GM23338 (cell line): ENCODE data around the gene FOXK2. TPM values are rescaled to one million over a fixed set of nuclear protein-coding genes. Genes with fewer than 3 reads are reported as not detected.
A peak's percentile ranks its signal among the peaks of the same experiment; 100 is the strongest.

Source experiments
- ATAC-seq: fragments of 200-7000 bp; cut with Tn5 transposase; 3 replicates; pipeline ENCODE4 v1.9.1; 2020
- DNase-seq: peaks from one replicate; pipeline ENCODE4 v3.0.0-alpha.2; 2015; ENCODE audit warnings: low spot score
- H2AFZ ChIP-seq: fragments of 200-600 bp; sonication (generic); 2 replicates; pipeline ENCODE4 v1.8.0; 2016; ENCODE audit warnings: antibody characterized with exemption, mild to moderate bottlenecking, moderate library complexity
- H3F3A ChIP-seq: fragments of 200-600 bp; sonication (generic); replicated peaks from 2 replicates; pipeline ENCODE4 v1.8.0; 2017; ENCODE audit warnings: antibody characterized with exemption, mixed run types, low read depth
- H3K27ac ChIP-seq: fragments of 200-600 bp; sonication (generic); 2 replicates; pipeline ENCODE4 v1.6.1; 2016; ENCODE audit warnings: low read depth
- H3K27me3 ChIP-seq: fragments of 200-600 bp; sonication (generic); 2 replicates; pipeline ENCODE4 v1.8.0; 2016; ENCODE audit warnings: mild to moderate bottlenecking, mixed run types, moderate library complexity; ENCODE audit not compliant: insufficient read depth
- H3K36me3 ChIP-seq: fragments of 200-600 bp; sonication (generic); 2 replicates; pipeline ENCODE4 v1.8.0; 2016; ENCODE audit warnings: mild to moderate bottlenecking; ENCODE audit not compliant: insufficient read depth
- H3K4me1 ChIP-seq: fragments of 200-600 bp; sonication (generic); 2 replicates; pipeline ENCODE4 v1.8.0; 2016; ENCODE audit warnings: mild to moderate bottlenecking, moderate library complexity; ENCODE audit not compliant: insufficient read depth
- H3K4me2 ChIP-seq: fragments of 200-600 bp; sonication (generic); 2 replicates; pipeline ENCODE4 v1.7.1; 2017; ENCODE audit warnings: mixed run types
- H3K4me3 ChIP-seq: fragments of 200-600 bp; sonication (generic); 2 replicates; pipeline ENCODE4 v1.6.1; 2016; ENCODE audit warnings: mixed run types
- H3K79me2 ChIP-seq: fragments of 200-600 bp; sonication (generic); replicated peaks from 2 replicates; pipeline ENCODE4 v1.8.0; 2017; ENCODE audit warnings: mild to moderate bottlenecking; ENCODE audit not compliant: insufficient read depth
- H3K9me2 ChIP-seq: fragments of 200-600 bp; sonication (generic); 2 replicates; pipeline ENCODE4 v1.8.0; 2017; ENCODE audit not compliant: insufficient read depth
- H4K20me1 ChIP-seq: fragments of 200-600 bp; sonication (generic); replicated peaks from 2 replicates; pipeline ENCODE4 v1.8.0; 2017; ENCODE audit warnings: mild to moderate bottlenecking; ENCODE audit not compliant: insufficient read depth
- H3K27ac Mint-ChIP-seq: 2 replicates; pipeline ENCODE4 v1.8.0; 2020; ENCODE audit warnings: inconsistent platforms, mild to moderate bottlenecking, moderate library complexity, mixed read lengths
- H3K27me3 Mint-ChIP-seq: 3 replicates; pipeline ENCODE4 v1.8.0; 2022; ENCODE audit warnings: low read depth, mild to moderate bottlenecking, moderate library complexity, mixed read lengths, inconsistent platforms; ENCODE audit not compliant: insufficient read depth, poor library complexity
- H3K36me3 Mint-ChIP-seq: 3 replicates; pipeline ENCODE4 v1.8.0; 2021; ENCODE audit warnings: low read depth, mild to moderate bottlenecking, inconsistent platforms, moderate library complexity, mixed read lengths
- H3K4me1 Mint-ChIP-seq: 3 replicates; pipeline ENCODE4 v1.8.0; 2020; ENCODE audit warnings: mild to moderate bottlenecking, inconsistent platforms, mixed read lengths
- H3K4me3 Mint-ChIP-seq: 3 replicates; pipeline ENCODE4 v1.8.0; 2021; ENCODE audit warnings: moderate library complexity, mild to moderate bottlenecking, inconsistent platforms, mixed read lengths
- H3K9me3 Mint-ChIP-seq: 3 replicates; pipeline ENCODE4 v1.8.0; 2020; ENCODE audit warnings: moderate library complexity, mild to moderate bottlenecking, inconsistent platforms, mixed read lengths
- CREB1 ChIP-seq: fragments of 250-450 bp; sonication (Bioruptor Pico); IDR thresholded peaks from 2 replicates; pipeline ENCODE4 v1.5.0; 2020; ENCODE audit warnings: low read depth, mild to moderate bottlenecking, moderate library complexity
- NANOG ChIP-seq: IDR thresholded peaks from 2 replicates; pipeline ENCODE4 v1.6.1; 2016; ENCODE audit warnings: antibody characterized with exemption, borderline replicate concordance
- ZNF114 ChIP-seq: fragments of 250-450 bp; sonication (Bioruptor Pico); IDR thresholded peaks from 2 replicates; pipeline ENCODE4 v1.5.0; 2020; ENCODE audit warnings: mild to moderate bottlenecking, moderate library complexity
- ZNF331 ChIP-seq: fragments of 250-450 bp; sonication (Bioruptor Pico); IDR thresholded peaks from 2 replicates; pipeline ENCODE4 v1.5.0; 2020; ENCODE audit warnings: low read depth, mild to moderate bottlenecking, moderate library complexity
- polyA plus RNA-seq: library from polyadenylated mRNA; unstranded; fragments of >200 nt; fragmentation: Nextera tagmentation; extraction: Ambion mirVana; gene quantifications from 2 replicates; pipeline ENCODE4 v1.2.1, GENCODE V29; 2016
- total RNA-seq: library from RNA; depleted of rRNA; stranded (reverse); fragments of >200 nt; shearing (Covaris generic); gene quantifications from 2 replicates; pipeline ENCODE4 v1.2.3, GENCODE V29; 2014
- TF ChIP-seq, protein P1 (sequence below): IDR thresholded peaks from one replicate; pipeline ENCODE4 v1.6.1; 2018; ENCODE audit warnings: antibody characterized with exemption; ENCODE audit not compliant: unreplicated experiment
- TF ChIP-seq, protein P2 (sequence below), 2 experiments: fragments of 200-600 bp in 1 of 2; sonication (generic) in 1 of 2; conservative IDR thresholded peaks; 2 replicates each; pipeline versions ENCODE4 v1.5.1 to v1.6.1; 2016 to 2017; ENCODE audit warnings: antibody characterized with exemption in 2 of 2, low read depth in 2 of 2, mild to moderate bottlenecking in 2 of 2, moderate library complexity in 1 of 2
- TF ChIP-seq, protein P3 (sequence below): IDR thresholded peaks from 2 replicates; pipeline ENCODE4 v1.6.1; 2016; ENCODE audit warnings: antibody characterized with exemption
- TF ChIP-seq, protein P4 (sequence below): fragments of 250-450 bp; sonication (Bioruptor Pico); IDR thresholded peaks from 2 replicates; pipeline ENCODE4 v1.5.0; 2020; ENCODE audit warnings: mild to moderate bottlenecking, moderate library complexity

Gene FOXK2
- total and polyA plus RNA-seq, 2 experiments from 2014 or later = 12.3 to 66.0 TPM

DNA sequence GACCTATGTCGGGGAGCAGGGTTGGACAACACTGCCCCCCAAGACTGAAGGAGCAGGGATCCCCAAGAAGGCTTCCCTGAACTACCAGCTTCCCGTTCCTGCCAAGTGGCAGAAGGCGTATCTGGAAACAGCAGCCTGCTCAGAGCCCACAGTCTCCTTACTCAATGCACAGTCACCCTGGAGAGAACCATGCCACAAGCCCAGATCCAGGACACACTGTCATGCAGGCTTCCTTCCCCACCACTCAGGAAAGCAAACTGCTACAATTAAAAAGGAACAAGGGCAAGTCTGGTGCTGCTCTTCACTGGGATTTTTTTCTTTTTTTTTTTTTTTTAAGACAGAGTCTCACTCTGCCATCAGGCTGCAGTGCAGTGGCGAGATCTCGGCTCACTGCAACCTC lies 120.5 kb downstream of the FOXK2 start (continued):
- TF ChIP-seq, protein P1, sequence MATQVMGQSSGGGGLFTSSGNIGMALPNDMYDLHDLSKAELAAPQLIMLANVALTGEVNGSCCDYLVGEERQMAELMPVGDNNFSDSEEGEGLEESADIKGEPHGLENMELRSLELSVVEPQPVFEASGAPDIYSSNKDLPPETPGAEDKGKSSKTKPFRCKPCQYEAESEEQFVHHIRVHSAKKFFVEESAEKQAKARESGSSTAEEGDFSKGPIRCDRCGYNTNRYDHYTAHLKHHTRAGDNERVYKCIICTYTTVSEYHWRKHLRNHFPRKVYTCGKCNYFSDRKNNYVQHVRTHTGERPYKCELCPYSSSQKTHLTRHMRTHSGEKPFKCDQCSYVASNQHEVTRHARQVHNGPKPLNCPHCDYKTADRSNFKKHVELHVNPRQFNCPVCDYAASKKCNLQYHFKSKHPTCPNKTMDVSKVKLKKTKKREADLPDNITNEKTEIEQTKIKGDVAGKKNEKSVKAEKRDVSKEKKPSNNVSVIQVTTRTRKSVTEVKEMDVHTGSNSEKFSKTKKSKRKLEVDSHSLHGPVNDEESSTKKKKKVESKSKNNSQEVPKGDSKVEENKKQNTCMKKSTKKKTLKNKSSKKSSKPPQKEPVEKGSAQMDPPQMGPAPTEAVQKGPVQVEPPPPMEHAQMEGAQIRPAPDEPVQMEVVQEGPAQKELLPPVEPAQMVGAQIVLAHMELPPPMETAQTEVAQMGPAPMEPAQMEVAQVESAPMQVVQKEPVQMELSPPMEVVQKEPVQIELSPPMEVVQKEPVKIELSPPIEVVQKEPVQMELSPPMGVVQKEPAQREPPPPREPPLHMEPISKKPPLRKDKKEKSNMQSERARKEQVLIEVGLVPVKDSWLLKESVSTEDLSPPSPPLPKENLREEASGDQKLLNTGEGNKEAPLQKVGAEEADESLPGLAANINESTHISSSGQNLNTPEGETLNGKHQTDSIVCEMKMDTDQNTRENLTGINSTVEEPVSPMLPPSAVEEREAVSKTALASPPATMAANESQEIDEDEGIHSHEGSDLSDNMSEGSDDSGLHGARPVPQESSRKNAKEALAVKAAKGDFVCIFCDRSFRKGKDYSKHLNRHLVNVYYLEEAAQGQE = no peak

DNA sequence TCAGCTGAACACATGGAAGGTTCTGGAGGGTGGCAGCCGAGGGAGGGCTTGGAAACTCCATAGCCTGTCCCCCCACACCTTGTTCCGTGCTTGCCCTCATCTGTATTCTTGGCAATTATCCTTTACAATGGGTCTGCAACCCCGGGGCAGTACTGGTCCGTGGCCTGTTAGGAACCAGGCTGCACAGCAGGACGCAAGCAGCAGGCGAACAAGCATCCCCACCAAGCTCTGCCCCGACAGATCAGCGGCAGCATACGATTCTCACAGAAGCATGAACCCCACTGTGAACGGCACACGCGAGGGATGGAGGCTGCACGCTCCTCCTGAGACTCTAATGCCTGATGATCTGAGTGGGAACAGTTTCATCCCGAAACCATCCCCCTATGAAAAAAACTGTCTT lies 122.5 kb downstream of the FOXK2 start:
- 0 out of 2 replicates have a peak overlapping the region, but pooled peaks have one; percentile 6 for H3K27ac ChIP-seq
- DNase-seq = no peak
- Mint-ChIP-seq H3K9me3 (no peaks in the 10 kb centered on the region), H3K36me3 (peaks cover 59% of the 10 kb centered on the region), H3K27me3 (peaks cover 9% of the 10 kb centered on the region), H3K4me3 (no peak overlapping the region), H3K27ac (no peak overlapping the region), H3K4me1 (peaks cover 6% of the 10 kb centered on the region; the same call in 2 of the 3 replicates)
- H3K4me3 ChIP-seq = no peak overlapping the region
- H3K27me3 ChIP-seq = no peaks in the 10 kb centered on the region
- ATAC-seq = no peak
- no peaks in the 10 kb centered on the region for H3K9me2 ChIP-seq
- no peak overlapping the region for H3K4me2 ChIP-seq
- H3K4me1 ChIP-seq = peaks cover 7% of the 10 kb centered on the region; the same call in 1 of the 2 replicates
- H2AFZ ChIP-seq = no peak overlapping the region
- H3K79me2 ChIP-seq = peaks cover 94% of the 10 kb centered on the region
- 0 out of 2 replicates have a peak, but pooled peaks cover 10% of the 10 kb centered on the region for H3F3A ChIP-seq
- peaks cover 7% of the 10 kb centered on the region for H3K36me3 ChIP-seq
- peaks cover 56% of the 10 kb centered on the region for H4K20me1 ChIP-seq
- TF ChIP-seq, protein P2, sequence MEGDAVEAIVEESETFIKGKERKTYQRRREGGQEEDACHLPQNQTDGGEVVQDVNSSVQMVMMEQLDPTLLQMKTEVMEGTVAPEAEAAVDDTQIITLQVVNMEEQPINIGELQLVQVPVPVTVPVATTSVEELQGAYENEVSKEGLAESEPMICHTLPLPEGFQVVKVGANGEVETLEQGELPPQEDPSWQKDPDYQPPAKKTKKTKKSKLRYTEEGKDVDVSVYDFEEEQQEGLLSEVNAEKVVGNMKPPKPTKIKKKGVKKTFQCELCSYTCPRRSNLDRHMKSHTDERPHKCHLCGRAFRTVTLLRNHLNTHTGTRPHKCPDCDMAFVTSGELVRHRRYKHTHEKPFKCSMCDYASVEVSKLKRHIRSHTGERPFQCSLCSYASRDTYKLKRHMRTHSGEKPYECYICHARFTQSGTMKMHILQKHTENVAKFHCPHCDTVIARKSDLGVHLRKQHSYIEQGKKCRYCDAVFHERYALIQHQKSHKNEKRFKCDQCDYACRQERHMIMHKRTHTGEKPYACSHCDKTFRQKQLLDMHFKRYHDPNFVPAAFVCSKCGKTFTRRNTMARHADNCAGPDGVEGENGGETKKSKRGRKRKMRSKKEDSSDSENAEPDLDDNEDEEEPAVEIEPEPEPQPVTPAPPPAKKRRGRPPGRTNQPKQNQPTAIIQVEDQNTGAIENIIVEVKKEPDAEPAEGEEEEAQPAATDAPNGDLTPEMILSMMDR (conservative IDR thresholded peaks at IDR 0.05; ENCODE audit: low read depth in 2 of 2) = no peak
- TF ChIP-seq ZNF114 (no peak), CREB1 (CRISPR knock-in tag) (no peak), ZNF331 (CRISPR knock-in tag) (no peak), NANOG (no peak)
- TF ChIP-seq, protein P3, sequence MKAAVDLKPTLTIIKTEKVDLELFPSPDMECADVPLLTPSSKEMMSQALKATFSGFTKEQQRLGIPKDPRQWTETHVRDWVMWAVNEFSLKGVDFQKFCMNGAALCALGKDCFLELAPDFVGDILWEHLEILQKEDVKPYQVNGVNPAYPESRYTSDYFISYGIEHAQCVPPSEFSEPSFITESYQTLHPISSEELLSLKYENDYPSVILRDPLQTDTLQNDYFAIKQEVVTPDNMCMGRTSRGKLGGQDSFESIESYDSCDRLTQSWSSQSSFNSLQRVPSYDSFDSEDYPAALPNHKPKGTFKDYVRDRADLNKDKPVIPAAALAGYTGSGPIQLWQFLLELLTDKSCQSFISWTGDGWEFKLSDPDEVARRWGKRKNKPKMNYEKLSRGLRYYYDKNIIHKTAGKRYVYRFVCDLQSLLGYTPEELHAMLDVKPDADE = no peak
- TF ChIP-seq, protein P4, sequence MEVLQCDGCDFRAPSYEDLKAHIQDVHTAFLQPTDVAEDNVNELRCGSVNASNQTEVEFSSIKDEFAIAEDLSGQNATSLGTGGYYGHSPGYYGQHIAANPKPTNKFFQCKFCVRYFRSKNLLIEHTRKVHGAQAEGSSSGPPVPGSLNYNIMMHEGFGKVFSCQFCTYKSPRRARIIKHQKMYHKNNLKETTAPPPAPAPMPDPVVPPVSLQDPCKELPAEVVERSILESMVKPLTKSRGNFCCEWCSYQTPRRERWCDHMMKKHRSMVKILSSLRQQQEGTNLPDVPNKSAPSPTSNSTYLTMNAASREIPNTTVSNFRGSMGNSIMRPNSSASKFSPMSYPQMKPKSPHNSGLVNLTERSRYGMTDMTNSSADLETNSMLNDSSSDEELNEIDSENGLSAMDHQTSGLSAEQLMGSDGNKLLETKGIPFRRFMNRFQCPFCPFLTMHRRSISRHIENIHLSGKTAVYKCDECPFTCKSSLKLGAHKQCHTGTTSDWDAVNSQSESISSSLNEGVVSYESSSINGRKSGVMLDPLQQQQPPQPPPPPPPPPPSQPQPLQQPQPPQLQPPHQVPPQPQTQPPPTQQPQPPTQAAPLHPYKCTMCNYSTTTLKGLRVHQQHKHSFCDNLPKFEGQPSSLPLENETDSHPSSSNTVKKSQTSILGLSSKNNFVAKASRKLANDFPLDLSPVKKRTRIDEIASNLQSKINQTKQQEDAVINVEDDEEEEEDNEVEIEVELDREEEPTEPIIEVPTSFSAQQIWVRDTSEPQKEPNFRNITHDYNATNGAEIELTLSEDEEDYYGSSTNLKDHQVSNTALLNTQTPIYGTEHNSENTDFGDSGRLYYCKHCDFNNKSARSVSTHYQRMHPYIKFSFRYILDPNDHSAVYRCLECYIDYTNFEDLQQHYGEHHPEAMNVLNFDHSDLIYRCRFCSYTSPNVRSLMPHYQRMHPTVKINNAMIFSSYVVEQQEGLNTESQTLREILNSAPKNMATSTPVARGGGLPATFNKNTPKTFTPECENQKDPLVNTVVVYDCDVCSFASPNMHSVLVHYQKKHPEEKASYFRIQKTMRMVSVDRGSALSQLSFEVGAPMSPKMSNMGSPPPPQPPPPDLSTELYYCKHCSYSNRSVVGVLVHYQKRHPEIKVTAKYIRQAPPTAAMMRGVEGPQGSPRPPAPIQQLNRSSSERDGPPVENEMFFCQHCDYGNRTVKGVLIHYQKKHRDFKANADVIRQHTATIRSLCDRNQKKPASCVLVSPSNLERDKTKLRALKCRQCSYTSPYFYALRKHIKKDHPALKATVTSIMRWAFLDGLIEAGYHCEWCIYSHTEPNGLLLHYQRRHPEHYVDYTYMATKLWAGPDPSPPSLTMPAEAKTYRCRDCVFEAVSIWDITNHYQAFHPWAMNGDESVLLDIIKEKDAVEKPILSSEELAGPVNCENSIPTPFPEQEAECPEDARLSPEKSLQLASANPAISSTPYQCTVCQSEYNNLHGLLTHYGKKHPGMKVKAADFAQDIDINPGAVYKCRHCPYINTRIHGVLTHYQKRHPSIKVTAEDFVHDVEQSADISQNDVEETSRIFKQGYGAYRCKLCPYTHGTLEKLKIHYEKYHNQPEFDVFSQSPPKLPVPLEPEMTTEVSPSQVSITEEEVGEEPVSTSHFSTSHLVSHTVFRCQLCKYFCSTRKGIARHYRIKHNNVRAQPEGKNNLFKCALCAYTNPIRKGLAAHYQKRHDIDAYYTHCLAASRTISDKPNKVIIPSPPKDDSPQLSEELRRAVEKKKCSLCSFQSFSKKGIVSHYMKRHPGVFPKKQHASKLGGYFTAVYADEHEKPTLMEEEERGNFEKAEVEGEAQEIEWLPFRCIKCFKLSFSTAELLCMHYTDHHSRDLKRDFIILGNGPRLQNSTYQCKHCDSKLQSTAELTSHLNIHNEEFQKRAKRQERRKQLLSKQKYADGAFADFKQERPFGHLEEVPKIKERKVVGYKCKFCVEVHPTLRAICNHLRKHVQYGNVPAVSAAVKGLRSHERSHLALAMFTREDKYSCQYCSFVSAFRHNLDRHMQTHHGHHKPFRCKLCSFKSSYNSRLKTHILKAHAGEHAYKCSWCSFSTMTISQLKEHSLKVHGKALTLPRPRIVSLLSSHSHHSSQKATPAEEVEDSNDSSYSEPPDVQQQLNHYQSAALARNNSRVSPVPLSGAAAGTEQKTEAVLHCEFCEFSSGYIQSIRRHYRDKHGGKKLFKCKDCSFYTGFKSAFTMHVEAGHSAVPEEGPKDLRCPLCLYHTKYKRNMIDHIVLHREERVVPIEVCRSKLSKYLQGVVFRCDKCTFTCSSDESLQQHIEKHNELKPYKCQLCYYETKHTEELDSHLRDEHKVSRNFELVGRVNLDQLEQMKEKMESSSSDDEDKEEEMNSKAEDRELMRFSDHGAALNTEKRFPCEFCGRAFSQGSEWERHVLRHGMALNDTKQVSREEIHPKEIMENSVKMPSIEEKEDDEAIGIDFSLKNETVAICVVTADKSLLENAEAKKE (CRISPR knock-in tag) = no peak
- TF ChIP-seq, protein P1 = no peak
